Stimulated activated CD8-positive, alpha-beta memory T cell treated with anti-CD3 and anti-CD28 coated beads, Interleukin-15, amount 100 ng/mL, for 48 hours (primary cell): ENCODE data around the gene GADD45G.

Experiments used
- DNase-seq, 2 donors: peaks; one replicate each; pipeline ENCODE4 v3.0.0-alpha.2; 2020; ENCODE audit warnings: low read depth in 2 of 2

GADD45G gene

GRCh38 chr9:89654025-89654662 is 49.3 kb downstream of the GADD45G start:
- DNase-seq = no peak

GRCh38 chr9:89655056-89655989 is 50.5 kb downstream of the GADD45G start:
- DNase-seq = no peak
